Measurements from ENCODE around the gene MRPS35. TPM values are rescaled to one million over a fixed set of nuclear protein-coding genes. Genes with fewer than 3 reads are reported as not detected.

MRPS35 gene
- 10 to 100 TPM; 67.1 to 90.6 (median 79.9) TPM for polyA plus RNA-seq (ENCODE audit: insufficient read length in 4 of 4)

DNA sequence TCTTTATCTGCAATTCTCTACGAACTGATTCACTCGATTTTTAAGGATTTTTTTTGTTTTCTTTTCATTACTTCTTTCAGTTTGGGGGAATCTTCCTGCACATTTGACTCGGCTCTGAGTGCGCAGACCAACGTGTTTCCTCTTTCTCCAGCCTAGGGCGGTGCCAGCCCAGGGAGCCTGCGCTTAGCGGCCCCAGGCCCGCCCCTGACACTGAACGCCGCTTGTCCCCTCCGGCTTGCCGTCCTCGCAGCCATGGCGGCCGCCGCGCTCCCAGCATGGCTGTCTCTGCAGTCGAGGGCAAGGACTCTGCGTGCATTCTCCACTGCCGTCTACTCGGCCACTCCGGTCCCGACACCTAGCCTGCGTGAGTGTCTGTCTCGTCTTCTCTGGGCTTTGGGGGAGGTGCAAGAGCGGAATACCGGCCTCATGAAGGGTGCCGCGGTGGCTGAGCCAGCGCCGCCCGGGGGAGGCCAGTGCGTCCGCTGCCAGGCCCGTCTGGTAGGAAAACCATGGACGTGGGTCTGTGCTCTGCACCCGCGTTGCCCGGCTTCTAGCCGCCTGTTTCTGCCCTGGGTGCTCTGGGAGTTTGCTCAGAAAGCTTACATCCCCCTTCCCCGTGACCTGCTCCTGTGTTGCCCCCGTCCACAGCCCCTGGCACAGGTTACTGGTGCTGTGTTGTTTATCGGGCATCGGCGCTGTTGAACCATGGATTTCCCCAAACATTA lies at the start of gene MRPS35:
Gene MRPS35 (plus strand): TSS at position 241 of the 725 bp plus-strand sequence. CDS start 12 bp downstream, at position 253.
- DNase-seq (ENCODE audit: low read depth in 4 of 4, low spot score in 2 of 4): peak in 3 of 4 donors; percentile 79 to 89 (median 86)

GRCh38 chr12:27665704-27666103 lies 44.9 kb upstream of the MRPS35 start:
- DNase-seq (ENCODE audit: low read depth in 4 of 4, low spot score in 2 of 4): no peak

- DNase-seq (ENCODE audit: low read depth in 4 of 4, low spot score in 2 of 4): no peak
Observed at GRCh38 chr12:27666510-27666909, 44.1 kb upstream of the MRPS35 start.

- DNase-seq (ENCODE audit: low read depth in 4 of 4, low spot score in 2 of 4): no peak
Observed at GRCh38 chr12:27667540-27667939, 43.1 kb upstream of the MRPS35 start.

DNA sequence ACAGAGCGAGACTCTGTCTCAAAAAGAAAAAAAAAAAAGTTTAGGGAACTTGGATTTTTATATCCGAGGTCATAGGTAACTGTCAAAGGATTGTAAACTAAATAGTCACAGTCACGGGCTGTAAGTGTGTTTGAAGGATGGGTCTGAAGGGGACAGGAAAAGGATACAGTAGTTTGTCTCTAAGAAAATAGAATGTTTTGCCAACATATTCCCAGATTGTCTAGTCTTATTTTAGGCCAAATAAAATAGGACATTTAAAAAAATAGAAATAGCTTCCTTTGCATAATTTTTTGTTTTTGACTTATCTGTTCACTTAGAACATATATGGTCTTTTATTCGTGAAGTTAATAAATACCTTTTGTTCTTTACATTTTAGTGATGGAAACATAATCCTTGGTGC lies 38.6 kb upstream of the MRPS35 start:
- peak in 1 of 4 donors; percentile 6 for DNase-seq (ENCODE audit: low read depth in 4 of 4, low spot score in 2 of 4)

DNA sequence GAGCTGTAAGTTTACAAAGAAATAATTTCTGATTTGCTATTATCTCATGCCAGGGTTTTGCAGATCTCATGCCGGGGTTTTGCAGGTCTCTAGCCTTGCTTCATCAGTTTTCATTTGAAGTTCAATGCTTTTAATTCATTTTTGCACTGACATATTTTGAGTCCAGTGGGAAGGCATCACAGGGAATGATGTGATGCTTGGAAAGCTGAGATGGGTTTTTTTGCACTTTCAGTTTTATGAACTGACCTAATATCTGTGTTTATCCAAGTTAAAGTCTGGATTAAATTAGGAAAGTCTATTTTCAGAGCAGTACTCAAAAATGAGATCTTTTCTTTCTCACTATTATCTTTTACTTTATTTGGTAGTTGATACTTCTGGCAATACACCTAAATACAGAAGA lies 38.0 kb upstream of the MRPS35 start:
- DNase-seq (ENCODE audit: low read depth in 4 of 4, low spot score in 2 of 4): no peak

DNA sequence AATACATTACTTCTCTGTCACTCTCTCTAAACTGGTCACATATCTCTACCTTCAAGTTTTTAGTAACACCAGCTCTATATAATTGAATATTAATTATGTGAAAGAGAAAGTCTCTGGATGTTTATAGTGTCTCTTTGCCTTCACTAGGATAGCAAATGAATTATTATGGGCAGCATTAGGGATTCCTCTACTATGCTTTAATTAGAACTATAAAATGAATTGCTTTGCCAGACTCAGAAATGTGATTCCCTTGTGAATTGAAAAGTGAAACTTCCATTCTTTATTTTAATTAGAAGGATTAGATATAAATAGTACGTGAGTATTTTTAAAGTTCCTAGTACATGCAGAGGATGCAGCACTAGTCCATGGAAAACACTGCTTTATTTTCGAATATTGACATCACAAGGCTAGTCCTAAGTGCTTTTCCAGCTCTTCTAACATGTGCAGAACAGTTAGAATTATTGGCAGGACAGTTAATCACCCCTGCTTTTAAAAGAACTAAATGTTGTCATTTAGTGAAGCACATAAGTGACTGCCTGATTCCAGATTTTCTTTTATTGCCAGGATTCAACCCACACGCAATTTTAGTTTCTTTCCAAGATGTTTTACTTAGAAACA lies 37.4 kb upstream of the MRPS35 start:
- DNase-seq (ENCODE audit: low read depth in 4 of 4, low spot score in 2 of 4): no peak

- DNase-seq (ENCODE audit: low read depth in 4 of 4, low spot score in 2 of 4): no peak
Observed at GRCh38 chr12:27674989-27675388, 35.6 kb upstream of the MRPS35 start.

DNA sequence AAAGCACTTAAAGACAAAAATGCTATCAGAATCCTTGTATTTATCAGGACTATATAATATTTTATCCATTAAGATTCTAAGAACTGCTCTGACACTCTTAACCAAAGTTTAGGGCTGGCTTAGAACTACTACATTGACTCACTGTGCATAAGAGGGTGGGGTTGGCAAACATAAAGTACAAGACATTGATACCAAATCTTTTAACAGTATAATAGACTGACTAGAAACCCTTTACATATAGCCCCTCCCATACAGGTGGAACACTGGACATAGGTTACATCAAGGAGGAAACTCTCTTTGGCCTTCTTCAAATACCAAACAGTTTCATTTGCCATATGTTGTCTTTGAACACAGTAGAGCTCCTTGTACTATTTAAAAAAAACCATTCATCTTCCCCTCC lies 30.0 kb upstream of the MRPS35 start:
- no peak for DNase-seq (ENCODE audit: low read depth in 4 of 4, low spot score in 2 of 4)

- DNase-seq (ENCODE audit: low read depth in 4 of 4, low spot score in 2 of 4): no peak
Observed at GRCh38 chr12:27682534-27682933, 28.1 kb upstream of the MRPS35 start.

- DNase-seq (ENCODE audit: low read depth in 4 of 4, low spot score in 2 of 4): no peak
Observed at GRCh38 chr12:27685274-27685673, 25.4 kb upstream of the MRPS35 start.

DNA sequence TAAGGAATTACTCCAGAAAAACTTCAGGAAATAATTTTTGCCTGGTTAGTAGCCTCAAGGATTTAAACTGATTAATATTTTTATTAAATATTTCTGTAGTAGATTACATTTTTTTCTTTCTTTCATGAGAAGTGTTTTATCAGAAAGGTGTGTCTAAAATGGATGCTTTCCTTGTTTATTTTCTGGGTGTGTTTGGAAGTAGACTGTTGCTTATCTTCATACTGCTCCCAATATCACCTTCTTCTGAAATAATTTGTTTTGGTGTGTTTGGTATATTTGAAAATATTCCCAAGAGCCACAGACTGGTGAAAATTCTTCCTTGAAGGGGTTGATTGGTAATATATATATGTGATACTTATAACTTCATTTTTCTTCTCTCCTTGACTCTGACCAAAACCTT lies 24.5 kb upstream of the MRPS35 start:
- no peak for DNase-seq (ENCODE audit: low read depth in 4 of 4, low spot score in 2 of 4)

DNA sequence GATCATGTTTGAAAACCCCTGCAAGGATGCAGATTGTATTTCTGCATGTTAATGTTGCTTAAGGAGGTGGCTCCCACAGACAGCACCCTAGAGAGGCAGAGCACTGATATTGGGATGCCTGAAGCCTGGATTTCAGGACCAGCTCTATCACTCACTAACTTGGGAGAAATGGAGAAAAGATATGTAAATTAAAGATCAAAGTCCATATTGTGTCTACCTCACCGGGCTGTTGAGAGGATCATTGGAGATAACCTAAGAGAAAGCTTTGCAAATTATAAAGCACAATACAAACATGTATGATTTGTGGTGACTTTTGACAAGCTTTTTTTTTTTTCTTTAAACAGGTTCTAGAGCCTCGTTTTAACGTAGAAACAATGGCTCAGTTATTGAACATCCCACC lies 22.0 kb upstream of the MRPS35 start:
- DNase-seq (ENCODE audit: low read depth in 4 of 4, low spot score in 2 of 4): no peak

GRCh38 chr12:27689558-27690180 lies 21.0 kb upstream of the MRPS35 start:
- DNase-seq (ENCODE audit: low read depth in 4 of 4, low spot score in 2 of 4): no peak

DNA sequence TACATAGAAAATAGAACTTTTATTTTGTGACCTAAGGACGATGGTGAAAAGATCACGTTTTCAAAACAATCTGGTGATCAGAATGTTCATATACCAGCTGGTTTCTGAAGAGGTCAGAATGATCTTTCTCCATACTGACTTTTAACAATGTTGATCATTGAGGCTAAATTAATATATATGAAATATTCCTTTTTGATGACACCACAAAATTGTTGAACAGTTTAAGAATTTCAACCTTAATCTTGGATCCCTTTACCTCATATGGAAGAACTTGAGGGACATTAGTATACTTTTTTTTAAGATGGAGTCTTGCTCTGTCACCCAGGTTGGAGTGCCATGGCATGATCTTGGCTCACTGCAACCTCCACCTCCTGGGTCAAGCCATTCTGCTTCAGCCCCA lies 17.2 kb upstream of the MRPS35 start:
- DNase-seq (ENCODE audit: low read depth in 4 of 4, low spot score in 2 of 4): no peak

DNA sequence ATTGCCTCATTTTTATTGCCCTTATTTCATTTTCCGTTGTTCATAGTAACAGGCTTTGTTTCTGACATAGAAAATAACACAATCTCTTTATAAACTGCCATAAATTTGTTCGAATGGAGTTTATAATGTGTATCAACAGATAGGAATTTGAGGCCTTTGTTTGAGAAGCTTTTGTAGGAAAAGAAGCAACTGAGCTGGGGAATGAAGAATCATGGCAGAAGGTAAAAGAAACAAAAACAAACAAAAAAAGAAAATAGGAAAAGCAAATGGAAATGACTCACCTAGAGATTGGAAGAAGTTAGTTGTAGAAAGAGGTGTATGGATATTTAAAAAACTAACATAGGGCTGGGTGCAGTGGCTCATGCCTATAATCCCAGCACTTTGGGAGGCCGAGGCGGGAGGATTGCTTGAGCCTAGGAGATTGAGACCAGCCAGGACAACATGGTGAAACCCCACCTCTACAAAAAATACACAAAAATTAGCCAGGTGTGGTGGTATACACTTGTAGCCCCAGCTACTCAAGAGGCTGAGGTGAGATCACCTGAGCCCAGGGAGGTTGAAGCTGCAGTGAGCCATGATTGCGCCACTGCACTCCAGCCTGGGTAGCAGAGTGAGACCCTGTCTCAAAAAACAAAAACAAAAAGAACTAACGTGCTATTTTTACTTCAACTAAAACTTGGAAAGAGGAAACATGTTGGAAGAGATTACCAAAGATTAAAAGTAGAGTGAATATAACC lies 14.9 kb upstream of the MRPS35 start:
- no peak for DNase-seq (ENCODE audit: low read depth in 4 of 4, low spot score in 2 of 4)

GRCh38 chr12:27696293-27696652 lies 14.4 kb upstream of the MRPS35 start, which contains the start of gene REP15:
REP15 (plus strand) TSS chr12:27696447; CDS start chr12:27696563, 116 bp downstream.
- no peak for DNase-seq (ENCODE audit: low read depth in 4 of 4, low spot score in 2 of 4)

DNA sequence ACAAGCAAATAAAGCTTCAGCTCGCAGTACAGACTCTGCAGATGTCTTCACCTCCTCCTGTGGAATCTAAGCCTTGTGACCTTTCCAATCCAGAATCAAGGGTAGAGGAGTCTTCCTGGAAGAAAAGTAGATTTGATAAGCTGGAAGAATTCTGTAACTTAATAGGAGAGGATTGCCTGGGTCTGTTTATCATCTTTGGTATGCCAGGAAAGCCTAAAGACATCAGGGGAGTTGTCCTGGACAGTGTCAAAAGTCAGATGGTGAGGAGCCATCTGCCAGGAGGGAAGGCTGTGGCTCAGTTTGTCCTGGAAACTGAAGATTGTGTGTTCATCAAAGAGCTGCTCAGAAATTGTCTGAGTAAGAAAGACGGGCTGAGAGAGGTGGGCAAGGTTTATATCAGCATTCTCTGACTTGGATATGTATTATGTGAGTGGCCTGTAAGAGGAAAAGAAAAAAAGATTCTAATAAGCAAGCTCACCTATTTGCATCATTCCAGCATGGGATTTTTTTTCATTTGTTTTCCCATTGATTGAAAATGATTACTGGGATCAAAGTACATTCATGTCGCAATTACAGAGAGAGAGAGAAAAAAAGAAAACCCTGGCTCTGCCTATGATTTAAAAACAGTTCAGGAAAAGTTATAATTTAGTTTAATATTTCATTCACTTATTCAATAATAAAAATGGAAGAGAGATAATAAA lies 13.6 kb upstream of the MRPS35 start:
- DNase-seq (ENCODE audit: low read depth in 4 of 4, low spot score in 2 of 4): no peak

DNA sequence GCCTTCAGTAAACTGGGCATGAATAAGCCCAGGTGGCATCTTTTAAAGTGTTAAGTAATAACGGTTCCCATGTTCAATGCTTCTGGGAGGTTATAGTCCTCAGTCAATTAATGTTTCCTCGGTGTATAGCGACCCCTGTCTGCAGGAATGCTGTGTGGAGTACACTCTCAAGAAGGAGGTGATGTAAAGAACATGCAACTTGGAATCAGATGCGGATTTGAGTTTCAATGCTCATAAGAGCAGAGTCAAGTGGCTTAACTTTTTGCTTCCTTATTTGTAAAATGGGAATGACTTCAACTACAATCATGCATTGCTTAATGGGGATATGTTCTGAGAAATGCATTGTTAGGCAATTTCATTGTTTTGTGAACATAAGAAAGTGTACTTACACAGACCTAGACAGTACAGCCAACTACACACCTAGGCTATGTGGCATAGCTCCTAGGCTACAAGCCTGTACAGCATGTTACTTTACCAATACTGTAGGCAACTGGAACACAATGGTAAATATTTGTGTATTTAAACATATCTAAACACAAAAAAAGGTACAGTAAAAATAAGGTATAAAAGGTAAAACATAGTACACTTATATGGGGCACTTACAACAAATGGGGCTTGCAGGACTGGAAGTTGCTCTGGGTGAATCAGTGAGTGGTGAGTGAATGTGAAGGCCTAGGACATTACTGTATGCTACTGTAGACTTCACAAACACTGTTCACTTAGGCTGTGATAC lies 6.7 kb upstream of the MRPS35 start:
- peak; percentile 39 to 76 (median 62) for DNase-seq (ENCODE audit: low read depth in 4 of 4, low spot score in 2 of 4)

DNA sequence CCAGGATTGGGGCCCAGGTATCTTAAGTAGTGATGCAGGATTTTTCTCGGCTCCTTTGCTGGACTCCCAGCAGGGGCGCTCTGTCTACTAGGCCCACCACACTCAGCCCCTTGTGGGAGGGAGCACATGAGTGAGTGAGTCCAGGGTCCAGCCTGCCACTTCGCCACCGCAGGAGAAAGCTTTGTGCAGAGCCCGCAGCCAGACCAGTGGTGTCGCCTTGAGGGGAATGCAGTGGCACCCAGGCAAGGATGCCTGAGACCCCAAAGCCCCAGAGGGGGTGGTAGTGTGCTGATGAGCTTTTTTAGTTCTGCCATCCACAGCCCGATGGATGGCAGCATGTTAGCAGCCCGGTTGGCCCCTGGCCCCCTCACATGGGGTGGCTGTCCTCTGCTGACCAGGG lies 5.4 kb upstream of the MRPS35 start:
- no peak for DNase-seq (ENCODE audit: low read depth in 4 of 4, low spot score in 2 of 4)
